Progenitor cell of endocrine pancreas (in vitro differentiated cells): ENCODE results near the gene CMTM2. TPM values are rescaled to one million over a fixed set of nuclear protein-coding genes. Genes with fewer than 3 reads are reported as not detected.

Experiments used
- DNase-seq: peaks from one replicate; pipeline ENCODE4 v3.0.0; 2021; ENCODE audit warnings: low spot score; ENCODE audit not compliant: unreplicated experiment
- H3K27ac Mint-ChIP-seq: 2 replicates; pipeline ENCODE4 v1.8.0; 2021; ENCODE audit warnings: mild to moderate bottlenecking, moderate library complexity, mixed read lengths
- H3K27me3 Mint-ChIP-seq: 2 replicates; pipeline ENCODE4 v1.8.0; 2021; ENCODE audit warnings: mixed read lengths
- H3K36me3 Mint-ChIP-seq: 2 replicates; pipeline ENCODE4 v1.8.0; 2022; ENCODE audit warnings: mixed read lengths; ENCODE audit not compliant: insufficient read depth
- H3K4me1 Mint-ChIP-seq: 2 replicates; pipeline ENCODE4 v1.8.0; 2021; ENCODE audit warnings: low read depth, mixed read lengths
- H3K4me3 Mint-ChIP-seq: 2 replicates; pipeline ENCODE4 v1.8.0; 2021; ENCODE audit warnings: low read depth, mild to moderate bottlenecking, moderate library complexity, mixed read lengths
- H3K9me3 Mint-ChIP-seq: 2 replicates; pipeline ENCODE4 v1.8.0; 2021; ENCODE audit warnings: low read depth, mixed read lengths
- total RNA-seq: library from RNA; stranded (reverse); gene quantifications from 2 replicates; pipeline ENCODE4 v1.2.1, GENCODE V29; 2021
- TF ChIP-seq, protein P1 (sequence below): fragments of 200-600 bp; sonication (generic); IDR thresholded peaks from one replicate; pipeline ENCODE4 v1.5.0; 2021; ENCODE audit warnings: antibody characterized with exemption, mild to moderate bottlenecking; ENCODE audit not compliant: unreplicated experiment

The CMTM2 gene
- total RNA-seq, 1 donor from 2014 or later, result not detected

DNA sequence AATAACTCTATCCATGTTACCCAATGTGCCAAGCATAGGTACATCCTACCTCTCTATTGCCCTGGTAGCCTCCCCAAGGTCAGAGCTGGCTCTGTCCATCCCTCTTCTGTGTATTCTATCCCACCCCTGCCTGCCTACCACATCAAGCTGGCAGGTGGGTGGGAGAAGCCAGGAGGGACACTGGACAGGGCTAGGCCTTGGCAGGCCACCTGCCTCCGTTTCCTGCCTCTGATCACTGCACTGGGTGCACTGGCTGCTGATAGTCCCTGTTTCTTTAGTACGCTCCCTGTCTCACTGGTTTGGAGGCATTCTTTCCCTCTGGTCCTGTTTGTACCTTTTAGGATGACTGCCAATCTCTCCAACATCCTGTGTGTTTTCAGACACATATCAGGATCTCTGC, 42.0 kb upstream of the CMTM2 start:
- no peaks in the 10 kb centered on the region for H3K9me3 Mint-ChIP-seq
- no peak overlapping the region for H3K4me3 Mint-ChIP-seq
- peaks cover 3% of the 10 kb centered on the region for H3K27me3 Mint-ChIP-seq
- peaks cover 22% of the 10 kb centered on the region for H3K36me3 Mint-ChIP-seq
- H3K4me1 Mint-ChIP-seq, result peaks cover 8% of the 10 kb centered on the region
- TF ChIP-seq, protein P1, sequence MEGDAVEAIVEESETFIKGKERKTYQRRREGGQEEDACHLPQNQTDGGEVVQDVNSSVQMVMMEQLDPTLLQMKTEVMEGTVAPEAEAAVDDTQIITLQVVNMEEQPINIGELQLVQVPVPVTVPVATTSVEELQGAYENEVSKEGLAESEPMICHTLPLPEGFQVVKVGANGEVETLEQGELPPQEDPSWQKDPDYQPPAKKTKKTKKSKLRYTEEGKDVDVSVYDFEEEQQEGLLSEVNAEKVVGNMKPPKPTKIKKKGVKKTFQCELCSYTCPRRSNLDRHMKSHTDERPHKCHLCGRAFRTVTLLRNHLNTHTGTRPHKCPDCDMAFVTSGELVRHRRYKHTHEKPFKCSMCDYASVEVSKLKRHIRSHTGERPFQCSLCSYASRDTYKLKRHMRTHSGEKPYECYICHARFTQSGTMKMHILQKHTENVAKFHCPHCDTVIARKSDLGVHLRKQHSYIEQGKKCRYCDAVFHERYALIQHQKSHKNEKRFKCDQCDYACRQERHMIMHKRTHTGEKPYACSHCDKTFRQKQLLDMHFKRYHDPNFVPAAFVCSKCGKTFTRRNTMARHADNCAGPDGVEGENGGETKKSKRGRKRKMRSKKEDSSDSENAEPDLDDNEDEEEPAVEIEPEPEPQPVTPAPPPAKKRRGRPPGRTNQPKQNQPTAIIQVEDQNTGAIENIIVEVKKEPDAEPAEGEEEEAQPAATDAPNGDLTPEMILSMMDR, result no peak
- H3K27ac Mint-ChIP-seq, result no peak overlapping the region
- DNase-seq, result no peak

DNA sequence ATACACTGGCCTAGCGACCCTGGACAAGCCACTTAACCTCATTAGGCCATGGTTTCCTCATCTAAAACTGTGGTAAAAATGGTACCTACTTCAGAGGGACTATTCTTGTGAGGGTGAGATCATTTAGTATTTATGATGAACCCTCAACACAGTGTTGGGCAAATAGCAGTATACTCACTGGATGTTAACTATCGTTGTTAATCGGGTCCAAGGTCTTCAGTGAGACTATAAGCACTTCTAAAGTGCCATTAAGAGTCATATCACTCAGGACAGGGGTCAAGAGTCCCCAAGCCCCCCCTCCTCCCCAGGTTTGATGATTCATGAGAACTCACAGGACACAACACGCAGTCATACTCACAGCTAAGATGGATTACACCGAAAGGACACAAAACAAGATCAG, 40.4 kb upstream of the CMTM2 start:
- no peak overlapping the region for H3K4me3 Mint-ChIP-seq
- H3K4me1 Mint-ChIP-seq, result peaks cover 10% of the 10 kb centered on the region
- H3K27me3 Mint-ChIP-seq, result peaks cover 3% of the 10 kb centered on the region
- no peaks in the 10 kb centered on the region for H3K9me3 Mint-ChIP-seq
- H3K36me3 Mint-ChIP-seq, result peaks cover 20% of the 10 kb centered on the region
- no peak overlapping the region for H3K27ac Mint-ChIP-seq
- TF ChIP-seq, protein P1, result no peak
- no peak for DNase-seq

DNA sequence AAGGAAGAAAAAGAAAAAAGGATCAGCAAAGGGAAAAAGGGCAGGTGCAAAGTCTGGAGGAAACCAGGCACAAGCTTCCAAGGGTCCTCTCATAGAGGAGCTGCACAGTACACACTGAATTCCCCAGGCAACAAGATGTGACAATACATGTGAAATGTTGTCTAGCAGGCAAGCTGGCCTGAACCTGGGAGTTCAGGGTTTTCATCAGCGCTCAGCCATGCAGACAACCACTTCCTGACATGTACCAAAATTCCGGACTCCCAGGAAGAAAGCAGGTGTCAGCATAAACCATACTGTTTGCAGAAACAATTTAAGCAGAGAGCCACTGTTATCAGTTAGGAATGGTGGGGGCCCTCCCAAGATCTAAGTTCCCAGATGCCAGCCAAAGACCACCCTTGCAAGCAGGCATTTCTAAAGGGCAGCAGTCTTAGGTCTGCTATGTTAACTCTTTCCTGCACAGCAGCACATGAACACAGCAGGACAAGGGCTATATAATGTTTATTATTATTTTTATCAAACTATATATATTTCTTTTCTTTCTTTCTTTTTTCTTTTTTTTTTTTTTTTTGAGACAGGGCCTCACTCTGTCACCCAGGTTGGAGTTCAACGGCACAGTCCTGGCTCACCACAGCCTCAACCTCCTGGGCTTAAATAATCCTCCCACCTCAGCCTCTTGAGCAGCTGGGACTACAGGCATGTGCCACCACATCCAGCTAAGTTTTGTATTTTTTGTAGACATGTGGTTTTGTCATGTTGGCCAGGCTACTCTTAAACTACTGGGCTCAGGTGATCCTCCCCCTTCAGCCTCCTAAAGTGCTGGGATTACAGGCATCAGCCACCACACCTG, 39.4 kb upstream of the CMTM2 start:
- Mint-ChIP-seq H3K36me3 (peaks cover 19% of the 10 kb centered on the region), H3K4me3 (no peak overlapping the region), H3K4me1 (peaks cover 7% of the 10 kb centered on the region), H3K27ac (no peak overlapping the region), H3K27me3 (peaks cover 3% of the 10 kb centered on the region), H3K9me3 (no peaks in the 10 kb centered on the region)
- DNase-seq, result no peak
- TF ChIP-seq, protein P1, result no peak

DNA sequence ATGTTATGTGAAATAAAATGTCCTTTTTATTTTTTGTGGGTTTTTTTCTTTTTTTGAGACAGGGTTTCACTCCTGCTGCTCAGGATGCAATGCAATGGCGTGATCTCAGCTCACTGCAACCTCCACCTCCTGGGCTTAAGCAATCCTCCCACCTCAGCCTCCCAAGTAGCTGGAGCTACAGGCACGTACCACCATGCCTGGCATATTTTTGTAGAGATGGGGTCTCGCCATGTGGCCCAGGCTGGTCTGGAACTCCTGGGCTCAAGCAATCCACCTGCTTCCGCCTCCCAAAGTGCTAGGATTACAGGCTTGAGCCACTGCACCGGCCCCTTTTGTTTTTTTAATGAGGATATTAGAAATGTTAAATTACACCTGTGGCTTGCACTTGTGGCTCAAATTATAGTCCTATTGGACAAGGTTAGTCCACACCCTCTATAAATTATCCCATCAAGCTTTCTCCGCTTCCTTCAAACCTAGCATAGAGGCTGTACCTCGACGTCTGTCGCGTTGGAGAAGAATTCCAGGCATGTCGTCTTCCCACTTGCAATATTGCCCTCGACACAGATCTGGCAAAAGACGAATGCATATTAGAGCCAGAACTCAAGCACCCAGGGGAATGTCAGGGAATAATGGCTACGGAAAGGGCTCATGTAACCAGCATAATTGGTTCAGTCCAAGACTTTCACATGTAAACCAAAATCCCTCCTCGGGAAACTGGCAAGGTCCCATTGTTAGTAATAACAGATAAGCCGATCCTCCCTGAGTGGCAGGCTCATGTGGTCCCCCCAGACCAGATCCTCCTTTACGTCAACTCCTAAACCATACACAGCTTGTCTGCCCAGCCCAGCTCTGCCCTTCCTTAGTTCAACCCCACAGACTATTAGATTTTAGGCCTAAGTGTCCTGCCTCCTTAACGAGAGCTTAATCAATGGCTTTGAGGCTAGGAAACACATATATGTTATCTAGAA, 37.6 kb upstream of the CMTM2 start:
- no peak overlapping the region for H3K4me3 Mint-ChIP-seq
- TF ChIP-seq, protein P1, result no peak
- H3K27ac Mint-ChIP-seq, result peak overlapping the region; percentile 19
- H3K36me3 Mint-ChIP-seq, result peaks cover 21% of the 10 kb centered on the region
- no peaks in the 10 kb centered on the region for H3K9me3 Mint-ChIP-seq
- peaks cover 3% of the 10 kb centered on the region for H3K27me3 Mint-ChIP-seq
- peaks cover 7% of the 10 kb centered on the region for H3K4me1 Mint-ChIP-seq
- DNase-seq, result no peak

DNA sequence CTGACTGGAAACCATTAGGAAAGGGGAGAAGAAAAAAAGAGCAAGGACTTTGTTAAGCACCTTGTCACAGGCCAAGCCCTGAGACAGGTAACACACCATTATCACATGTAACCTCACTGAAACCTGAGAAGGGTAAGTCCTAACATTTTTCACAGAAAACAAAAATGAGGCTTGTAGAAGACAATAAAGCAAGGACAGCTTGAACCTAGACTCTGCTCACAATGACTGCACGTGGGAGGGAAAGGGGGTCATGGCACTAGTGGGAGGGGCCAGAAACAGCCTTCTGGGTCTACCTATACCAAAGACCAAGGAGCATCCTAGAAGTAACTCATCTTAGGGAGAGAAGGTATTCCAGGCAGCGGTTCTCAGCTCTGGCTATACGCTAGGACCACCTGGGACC, 36.9 kb upstream of the CMTM2 start:
- TF ChIP-seq, protein P1, result no peak
- no peak for DNase-seq
- Mint-ChIP-seq H3K27ac (peak overlapping the region; percentile 27), H3K36me3 (peaks cover 20% of the 10 kb centered on the region), H3K27me3 (peaks cover 2% of the 10 kb centered on the region), H3K4me1 (peaks cover 7% of the 10 kb centered on the region), H3K4me3 (no peak overlapping the region), H3K9me3 (no peaks in the 10 kb centered on the region)
